ENCODE measurements around the gene PLEKHG4.

GRCh38 chr16:67299269-67299668 lies 19.9 kb downstream of the PLEKHG4 start:
- no peak for TF ChIP-seq CTCF (IDR thresholded peaks at IDR 0.05)
- no peak for TF ChIP-seq AR (CRISPR knock-in tag; IDR thresholded peaks at IDR 0.05)
